HepG2 (cell line): ENCODE results near the gene C1QTNF5. TPM values are rescaled to one million over a fixed set of nuclear protein-coding genes. Genes with fewer than 3 reads are reported as not detected.

Source experiments
- ATRX ChIP-seq: sonication (generic); formaldehyde crosslinking; IDR thresholded peaks from 2 replicates; pipeline ENCODE4 v1.4.0; 2020; ENCODE audit warnings: missing genetic modification reagents, borderline replicate concordance
- ERF ChIP-seq: IDR thresholded peaks from 2 replicates; pipeline ENCODE4 v1.6.1; 2018; ENCODE audit warnings: missing biosample characterization, missing genetic modification reagents
- EZH2 ChIP-seq: conservative IDR thresholded peaks from 2 replicates; pipeline ENCODE4 v1.6.1; 2012; ENCODE audit warnings: mild to moderate bottlenecking, low read depth, low read length, moderate library complexity
- KDM5A ChIP-seq: fragments of 200-600 bp; sonication (generic); IDR thresholded peaks from 2 replicates; pipeline ENCODE4 v1.7.0; 2018; ENCODE audit warnings: antibody characterized with exemption, mild to moderate bottlenecking, low read length, borderline replicate concordance
- RFX1 ChIP-seq: fragments of 450-650 bp; IDR thresholded peaks from 2 replicates; pipeline ENCODE4 v1.6.1; 2017
- SIN3A ChIP-seq: IDR thresholded peaks from 2 replicates; pipeline ENCODE4 v1.6.1; 2011; ENCODE audit warnings: low read depth, mild to moderate bottlenecking, control low read depth, low read length, borderline replicate concordance
- ZFP62 ChIP-seq: sonication (generic); formaldehyde crosslinking; IDR thresholded peaks from 2 replicates; pipeline ENCODE4 v1.4.0; 2020; ENCODE audit warnings: missing genetic modification reagents
- ZNF205 ChIP-seq: IDR thresholded peaks from 2 replicates; pipeline ENCODE4 v1.6.1; 2018; ENCODE audit warnings: missing biosample characterization, missing genetic modification reagents
- ZNF431 ChIP-seq: sonication (generic); formaldehyde crosslinking; IDR thresholded peaks from 2 replicates; pipeline ENCODE4 v1.9.0; 2022; ENCODE audit warnings: missing genetic modification reagents, low read depth, mild to moderate bottlenecking, borderline replicate concordance
- polyA plus RNA-seq, 8 experiments: library from polyadenylated mRNA; depleted of rRNA in 3 of 8; stranded (reverse) in 7 of 8; unstranded in 1 of 8; fragments of >200 nt; fragmentation: Illumina TruSeq in 4 of 8; extraction: Trizol in 4 of 8; gene quantifications; 2 replicates each; pipeline versions ENCODE4 v1.2.1 to v1.2.3, GENCODE V29; 2011 to 2016; ENCODE audit warnings: low read depth in 4 of 8, missing spikeins in 1 of 8, mixed read lengths in 1 of 8; ENCODE audit not compliant: insufficient read depth in 1 of 8
- total RNA-seq, 5 experiments: library from RNA; depleted of rRNA; stranded (reverse); fragments of >200 nt; fragmentation: Illumina TruSeq; extraction: Trizol; gene quantifications; 2 replicates each; pipeline ENCODE4 v1.2.3, GENCODE V29; 2016; ENCODE audit warnings: low read depth in 1 of 5
- TF ChIP-seq, protein P1 (sequence below): sonication (generic); formaldehyde crosslinking; IDR thresholded peaks from 2 replicates; pipeline ENCODE4 v1.9.0; 2021; ENCODE audit warnings: missing genetic modification reagents, mild to moderate bottlenecking, borderline replicate concordance
- TF ChIP-seq, protein P2 (sequence below): sonication (generic); formaldehyde crosslinking; IDR thresholded peaks from 2 replicates; pipeline ENCODE4 v1.5.0; 2020; ENCODE audit warnings: mild to moderate bottlenecking, missing genetic modification reagents, borderline replicate concordance
- TF ChIP-seq, protein P3 (sequence below): sonication (generic); formaldehyde crosslinking; IDR thresholded peaks from 2 replicates; pipeline ENCODE4 v1.8.0; 2022; ENCODE audit warnings: mild to moderate bottlenecking, missing genetic modification reagents; ENCODE audit not compliant: insufficient replicate concordance
- TF ChIP-seq, protein P4 (sequence below): sonication (generic); formaldehyde crosslinking; IDR thresholded peaks from 2 replicates; pipeline ENCODE4 v1.5.0; 2020; ENCODE audit warnings: missing genetic modification reagents
- TF ChIP-seq, protein P5 (sequence below): sonication (generic); formaldehyde crosslinking; IDR thresholded peaks from 2 replicates; pipeline ENCODE4 v1.4.0; 2020; ENCODE audit warnings: missing genetic modification reagents

C1QTNF5 gene
- total and polyA plus RNA-seq, 2 of the 13 experiments (the other 11 are each of a cell fraction or from before 2014, with no cell fraction given) = 0.86 to 1.2 TPM

DNA sequence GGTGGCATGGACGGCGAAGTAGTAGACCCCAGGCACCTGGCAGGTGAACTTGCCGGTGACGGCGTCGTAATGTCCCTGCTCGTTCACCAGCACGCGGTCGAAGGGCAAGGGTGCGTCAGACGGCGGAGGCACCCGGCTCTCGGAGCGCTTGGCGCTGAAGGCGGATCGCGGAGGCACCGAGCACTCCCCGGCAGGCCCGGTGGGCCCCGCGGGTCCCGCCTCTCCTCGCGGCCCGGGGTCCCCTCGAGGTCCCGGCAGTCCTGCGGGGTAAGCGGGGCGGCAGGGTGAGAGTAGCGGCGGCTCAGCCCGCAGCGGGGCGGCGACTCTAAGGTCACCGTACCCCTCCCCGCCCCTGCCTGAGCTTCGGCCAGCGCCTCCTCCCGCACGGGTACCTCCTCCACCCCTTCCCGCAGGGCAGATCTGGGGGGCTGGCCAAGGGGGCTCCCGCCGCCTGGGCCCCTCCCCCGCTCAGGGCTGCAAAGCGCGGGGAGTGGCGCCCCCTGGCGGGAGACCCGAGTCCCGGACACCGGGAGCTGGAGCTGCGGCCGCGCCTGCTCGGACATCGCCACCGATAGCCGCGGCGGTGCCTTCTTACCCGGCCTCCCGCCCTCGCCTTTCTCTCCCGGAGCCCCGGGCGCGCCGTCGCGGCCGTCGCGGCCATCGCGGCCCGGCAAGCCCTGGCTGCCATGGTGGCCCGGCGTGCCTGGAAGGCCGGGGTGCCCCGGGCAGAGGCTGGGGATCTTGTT lies 921 bp downstream of the C1QTNF5 start (continued):
- TF ChIP-seq ATRX (no peak), SIN3A (no peak), ZFP62 (CRISPR knock-in tag) (no peak), ERF (CRISPR knock-in tag) (0 out of 2 replicates have a peak, but pooled peaks have one; percentile 20), ZNF431 (CRISPR knock-in tag) (no peak), RFX1 (no peak), KDM5A (no peak), ZNF205 (CRISPR knock-in tag) (no peak), EZH2 (no peak)
- TF ChIP-seq, protein P1, sequence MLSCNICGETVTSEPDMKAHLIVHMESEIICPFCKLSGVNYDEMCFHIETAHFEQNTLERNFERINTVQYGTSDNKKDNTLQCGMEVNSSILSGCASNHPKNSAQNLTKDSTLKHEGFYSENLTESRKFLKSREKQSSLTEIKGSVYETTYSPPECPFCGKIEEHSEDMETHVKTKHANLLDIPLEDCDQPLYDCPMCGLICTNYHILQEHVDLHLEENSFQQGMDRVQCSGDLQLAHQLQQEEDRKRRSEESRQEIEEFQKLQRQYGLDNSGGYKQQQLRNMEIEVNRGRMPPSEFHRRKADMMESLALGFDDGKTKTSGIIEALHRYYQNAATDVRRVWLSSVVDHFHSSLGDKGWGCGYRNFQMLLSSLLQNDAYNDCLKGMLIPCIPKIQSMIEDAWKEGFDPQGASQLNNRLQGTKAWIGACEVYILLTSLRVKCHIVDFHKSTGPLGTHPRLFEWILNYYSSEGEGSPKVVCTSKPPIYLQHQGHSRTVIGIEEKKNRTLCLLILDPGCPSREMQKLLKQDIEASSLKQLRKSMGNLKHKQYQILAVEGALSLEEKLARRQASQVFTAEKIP (CRISPR knock-in tag) = no peak
- TF ChIP-seq, protein P2, sequence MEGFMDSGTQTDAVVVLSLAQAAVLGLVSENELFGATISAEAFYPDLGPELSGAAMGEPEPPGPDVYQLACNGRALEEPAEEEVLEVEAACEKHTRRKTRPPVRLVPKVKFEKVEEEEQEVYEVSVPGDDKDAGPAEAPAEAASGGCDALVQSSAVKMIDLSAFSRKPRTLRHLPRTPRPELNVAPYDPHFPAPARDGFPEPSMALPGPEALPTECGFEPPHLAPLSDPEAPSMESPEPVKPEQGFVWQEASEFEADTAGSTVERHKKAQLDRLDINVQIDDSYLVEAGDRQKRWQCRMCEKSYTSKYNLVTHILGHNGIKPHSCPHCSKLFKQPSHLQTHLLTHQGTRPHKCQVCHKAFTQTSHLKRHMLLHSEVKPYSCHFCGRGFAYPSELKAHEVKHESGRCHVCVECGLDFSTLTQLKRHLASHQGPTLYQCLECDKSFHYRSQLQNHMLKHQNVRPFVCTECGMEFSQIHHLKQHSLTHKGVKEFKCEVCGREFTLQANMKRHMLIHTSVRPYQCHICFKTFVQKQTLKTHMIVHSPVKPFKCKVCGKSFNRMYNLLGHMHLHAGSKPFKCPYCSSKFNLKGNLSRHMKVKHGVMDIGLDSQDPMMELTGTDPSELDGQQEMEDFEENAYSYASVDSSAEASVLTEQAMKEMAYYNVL (CRISPR knock-in tag) = no peak
- TF ChIP-seq, protein P3, sequence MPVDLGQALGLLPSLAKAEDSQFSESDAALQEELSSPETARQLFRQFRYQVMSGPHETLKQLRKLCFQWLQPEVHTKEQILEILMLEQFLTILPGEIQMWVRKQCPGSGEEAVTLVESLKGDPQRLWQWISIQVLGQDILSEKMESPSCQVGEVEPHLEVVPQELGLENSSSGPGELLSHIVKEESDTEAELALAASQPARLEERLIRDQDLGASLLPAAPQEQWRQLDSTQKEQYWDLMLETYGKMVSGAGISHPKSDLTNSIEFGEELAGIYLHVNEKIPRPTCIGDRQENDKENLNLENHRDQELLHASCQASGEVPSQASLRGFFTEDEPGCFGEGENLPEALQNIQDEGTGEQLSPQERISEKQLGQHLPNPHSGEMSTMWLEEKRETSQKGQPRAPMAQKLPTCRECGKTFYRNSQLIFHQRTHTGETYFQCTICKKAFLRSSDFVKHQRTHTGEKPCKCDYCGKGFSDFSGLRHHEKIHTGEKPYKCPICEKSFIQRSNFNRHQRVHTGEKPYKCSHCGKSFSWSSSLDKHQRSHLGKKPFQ (CRISPR knock-in tag) = no peak
- TF ChIP-seq, protein P4, sequence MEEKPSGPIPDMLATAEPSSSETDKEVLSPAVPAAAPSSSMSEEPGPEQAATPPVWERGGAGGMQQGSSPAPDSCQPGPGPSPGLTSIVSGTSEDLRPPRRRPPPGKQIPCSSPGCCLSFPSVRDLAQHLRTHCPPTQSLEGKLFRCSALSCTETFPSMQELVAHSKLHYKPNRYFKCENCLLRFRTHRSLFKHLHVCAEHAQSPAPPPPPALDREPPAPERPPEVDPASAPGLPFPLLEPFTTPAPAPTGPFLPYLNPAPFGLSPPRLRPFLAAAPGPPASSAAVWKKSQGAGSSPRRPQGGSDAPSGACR (CRISPR knock-in tag) = no peak
- TF ChIP-seq, protein P5, sequence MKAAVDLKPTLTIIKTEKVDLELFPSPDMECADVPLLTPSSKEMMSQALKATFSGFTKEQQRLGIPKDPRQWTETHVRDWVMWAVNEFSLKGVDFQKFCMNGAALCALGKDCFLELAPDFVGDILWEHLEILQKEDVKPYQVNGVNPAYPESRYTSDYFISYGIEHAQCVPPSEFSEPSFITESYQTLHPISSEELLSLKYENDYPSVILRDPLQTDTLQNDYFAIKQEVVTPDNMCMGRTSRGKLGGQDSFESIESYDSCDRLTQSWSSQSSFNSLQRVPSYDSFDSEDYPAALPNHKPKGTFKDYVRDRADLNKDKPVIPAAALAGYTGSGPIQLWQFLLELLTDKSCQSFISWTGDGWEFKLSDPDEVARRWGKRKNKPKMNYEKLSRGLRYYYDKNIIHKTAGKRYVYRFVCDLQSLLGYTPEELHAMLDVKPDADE = no peak
